Measurements from ENCODE around the gene ATP5PB.

- TF ChIP-seq CTCF (IDR thresholded peaks at IDR 0.05; ENCODE audit: low read length) = no peak
- TF ChIP-seq EZH2 (IDR thresholded peaks at IDR 0.05; ENCODE audit: borderline replicate concordance, low read length) = no peak
Observed at GRCh38 chr1:111461765-111462164, 12.5 kb downstream of the ATP5PB start.
